Stimulated activated naive CD8-positive, alpha-beta T cell treated with anti-CD3 and anti-CD28 coated beads, Interleukin-15, Interleukin-2, amounts not matched to agents 100 U/mL and 50 U/mL, for 24 hours (primary cell): ENCODE data around the gene ARHGEF17.

ENCODE experiments used
- ATAC-seq: fragments of 150-1000 bp; cut with Tn5 transposase; one replicate; pipeline ENCODE4 v1.10.0; 2021
- DNase-seq: peaks from one replicate; pipeline ENCODE4 v3.0.0; 2021

The ARHGEF17 gene

GRCh38 chr11:73358071-73358470, 50.0 kb downstream of the ARHGEF17 start:
- no peak for DNase-seq
- no peak for ATAC-seq

- ATAC-seq (no peak), DNase-seq (no peak)
Measured at GRCh38 chr11:73359341-73359740, 51.3 kb downstream of the ARHGEF17 start.

GRCh38 chr11:73359930-73360742, 52.1 kb downstream of the ARHGEF17 start:
- ATAC-seq: no peak
- peak; percentile 55 for DNase-seq

- DNase-seq (no peak), ATAC-seq (no peak)
Measured at GRCh38 chr11:73360743-73361369, 52.8 kb downstream of the ARHGEF17 start.

GRCh38 chr11:73361953-73362776, 54.1 kb downstream of the ARHGEF17 start:
- DNase-seq (no peak), ATAC-seq (no peak)

GRCh38 chr11:73363147-73363546, 55.1 kb downstream of the ARHGEF17 start:
- DNase-seq: no peak
- ATAC-seq: no peak

GRCh38 chr11:73365352-73366264, 57.5 kb downstream of the ARHGEF17 start:
- ATAC-seq (no peak), DNase-seq (no peak)

- no peak for DNase-seq
- no peak for ATAC-seq
Measured at GRCh38 chr11:73366265-73366610, 58.2 kb downstream of the ARHGEF17 start.

- ATAC-seq (no peak), DNase-seq (no peak)
Measured at GRCh38 chr11:73366953-73367352, 58.9 kb downstream of the ARHGEF17 start.

GRCh38 chr11:73367482-73368024, 59.5 kb downstream of the ARHGEF17 start:
- DNase-seq: peak; percentile 49
- ATAC-seq: peak; percentile 38

- no peak for DNase-seq
- ATAC-seq: no peak
Measured at GRCh38 chr11:73372375-73372993, 64.4 kb downstream of the ARHGEF17 start.

- ATAC-seq: no peak
- DNase-seq: no peak
Measured at GRCh38 chr11:73374151-73374550, 66.1 kb downstream of the ARHGEF17 start.

GRCh38 chr11:73375830-73376159, 67.7 kb downstream of the ARHGEF17 start:
- ATAC-seq (no peak), DNase-seq (no peak)

GRCh38 chr11:73376160-73376802, 68.2 kb downstream of the ARHGEF17 start, which contains the start of gene RELT:
Gene RELT (plus strand): TSS chr11:73376399. CDS start chr11:73389137, 12,738 bp downstream.
- DNase-seq (peak; percentile 97), ATAC-seq (peak; percentile 92)

- peak; percentile 45 for ATAC-seq
- DNase-seq: peak; percentile 73
Measured at GRCh38 chr11:73376803-73377629, 68.9 kb downstream of the ARHGEF17 start.

- DNase-seq (no peak), ATAC-seq (no peak)
Measured at GRCh38 chr11:73379189-73379880, 71.3 kb downstream of the ARHGEF17 start.

GRCh38 chr11:73380331-73380730, 72.3 kb downstream of the ARHGEF17 start:
- DNase-seq (no peak), ATAC-seq (no peak)

GRCh38 chr11:73380897-73381410, 72.9 kb downstream of the ARHGEF17 start:
- DNase-seq: no peak
- no peak for ATAC-seq

GRCh38 chr11:73381589-73381988, 73.5 kb downstream of the ARHGEF17 start:
- no peak for ATAC-seq
- DNase-seq: no peak
